HCT116 (cell line): Measurements from ENCODE around the gene FBXL7. TPM values are rescaled to one million over a fixed set of nuclear protein-coding genes. Genes with fewer than 3 reads are reported as not detected.

Source experiments
- ATAC-seq: fragments of 200-7000 bp; cut with Tn5 transposase; 2 replicates; pipeline ENCODE4 v1.9.1; 2020; ENCODE audit warnings: mild to moderate bottlenecking, moderate library complexity
- BruUV-seq: library from RNA; stranded (reverse); fragments of 400-500 nt; replicated peaks from 2 replicates; lab custom pipeline; 2021; lab: Mats Ljungman, UMichigan
- CTCF ChIA-PET: fragments of 300-600 bp; sonication (Branson Sonifier 250); formaldehyde crosslinking; loops from one replicate; lab custom pipeline; 2021; ENCODE audit warnings: antibody characterized with exemption; lab: Charles Lee
- POLR2A ChIA-PET: fragments of 300-600, 350-600 bp; sonication (Branson Sonifier 250); formaldehyde crosslinking; loops from one replicate; lab custom pipeline; 2021; ENCODE audit warnings: antibody characterized with exemption; lab: Charles Lee
- RAD21 ChIA-PET, 2 experiments: fragments of 300-600 bp; sonication (Branson Sonifier 250); formaldehyde crosslinking; loops; one replicate each; lab custom pipeline; 2023; ENCODE audit warnings: low total read pairs in 2 of 2; ENCODE audit not compliant: uncharacterized antibody in 2 of 2, unreplicated experiment in 2 of 2, low non-redundant PET in 1 of 2; lab: Charles Lee
- DNase-seq: peaks from one replicate; pipeline ENCODE4 v3.0.0-alpha.2; 2010; ENCODE audit warnings: low read depth, low spot score
- H2AFZ ChIP-seq: fragments of 200-600 bp; shearing (Covaris generic), sonication (generic); 2 replicates; pipeline ENCODE4 v1.6.1; 2017; ENCODE audit warnings: low read depth, mixed run types, mixed read lengths, antibody characterized with exemption, low read length; ENCODE audit not compliant: poor library complexity, severe bottlenecking
- H3K27ac ChIP-seq: 2 replicates; pipeline ENCODE4 v1.5.1; 2012; ENCODE audit warnings: low read depth, low read length
- H3K27me3 ChIP-seq: fragments of 200-600 bp; sonication (generic); 2 replicates; pipeline ENCODE4 v1.6.1; 2016; ENCODE audit warnings: mixed run types, low read length, mixed read lengths; ENCODE audit not compliant: insufficient read depth
- H3K36me3 ChIP-seq, 2 experiments: fragments of 200-500 bp in 1 of 2; fragments of 200-600 bp in 1 of 2; sonication (Bioruptor generic) in 1 of 2; sonication (generic) in 1 of 2; 2 replicates each; pipeline versions ENCODE4 v1.5.1 to v1.6.1; 2014 to 2016; ENCODE audit warnings: low read length in 2 of 2, inconsistent platforms in 1 of 2, mixed read lengths in 1 of 2, mixed run types in 1 of 2; ENCODE audit not compliant: insufficient read depth in 2 of 2, control insufficient read depth in 1 of 2
- H3K4me1 ChIP-seq, 2 experiments: fragments of 200-600 bp in 1 of 2; sonication (generic) in 1 of 2; 2 replicates each; pipeline versions ENCODE4 v1.5.1 to v1.6.1; 2012 to 2017; ENCODE audit warnings: low read length in 2 of 2, inconsistent platforms in 1 of 2, mild to moderate bottlenecking in 1 of 2, mixed read lengths in 1 of 2, mixed run types in 1 of 2, moderate library complexity in 1 of 2; ENCODE audit not compliant: insufficient read depth in 2 of 2, control insufficient read depth in 1 of 2
- H3K4me2 ChIP-seq: fragments of 200-600 bp; sonication (generic); 2 replicates; pipeline ENCODE4 v1.6.1; 2017; ENCODE audit warnings: mixed run types, low read length, mixed read lengths
- H3K4me3 ChIP-seq, 2 experiments: fragments of 200-600 bp in 1 of 2; sonication (generic) in 1 of 2; replicated peaks in 1 of 2; 2 replicates each; pipeline ENCODE4 v1.5.1; 2011 to 2016; ENCODE audit warnings: low read length in 2 of 2, control low read depth in 1 of 2, low read depth in 1 of 2, mild to moderate bottlenecking in 1 of 2, mixed read lengths in 1 of 2, mixed run types in 1 of 2
- H3K79me2 ChIP-seq: fragments of 200-600 bp; sonication (generic); 2 replicates; pipeline ENCODE4 v1.6.1; 2017; ENCODE audit warnings: mild to moderate bottlenecking, mixed run types, low read length, moderate library complexity, mixed read lengths; ENCODE audit not compliant: insufficient read depth
- H3K9ac ChIP-seq: fragments of 200-600 bp; sonication (generic); 2 replicates; pipeline ENCODE4 v1.6.1; 2016; ENCODE audit warnings: low read length, mixed read lengths
- H3K9me2 ChIP-seq: fragments of 200-600 bp; sonication (generic), shearing (Covaris generic); 2 replicates; pipeline ENCODE4 v1.6.1; 2017; ENCODE audit warnings: mixed run types, mild to moderate bottlenecking, moderate library complexity; ENCODE audit not compliant: insufficient read depth
- H3K9me3 ChIP-seq, 2 experiments: fragments of 200-500 bp in 1 of 2; fragments of 200-600 bp in 1 of 2; sonication (Bioruptor generic) in 1 of 2; sonication (generic) in 1 of 2; 2 replicates each; pipeline ENCODE4 v1.6.1; 2014 to 2017; ENCODE audit warnings: low read length in 2 of 2, mixed read lengths in 2 of 2, inconsistent platforms in 1 of 2, low read depth in 1 of 2, mild to moderate bottlenecking in 1 of 2, mixed run types in 1 of 2, moderate library complexity in 1 of 2; ENCODE audit not compliant: control insufficient read depth in 1 of 2, insufficient read depth in 1 of 2
- H4K20me1 ChIP-seq: fragments of 200-600 bp; sonication (generic), shearing (Covaris generic); 2 replicates; pipeline ENCODE4 v1.6.1; 2017; ENCODE audit warnings: mixed run types, mild to moderate bottlenecking, moderate library complexity; ENCODE audit not compliant: insufficient read depth
- ATF3 ChIP-seq: IDR thresholded peaks from 2 replicates; pipeline ENCODE4 v1.6.1; 2012
- CTCF ChIP-seq, 3 experiments: fragments of 200-600 bp in 1 of 3; sonication (generic) in 1 of 3; IDR thresholded peaks in 2 of 3; conservative IDR thresholded peaks in 1 of 3; 2 replicates each; pipeline ENCODE4 v1.5.1; 2012 to 2017; ENCODE audit warnings: low read depth in 2 of 3, low read length in 2 of 3, antibody characterized with exemption in 1 of 3, borderline replicate concordance in 1 of 3, control low read depth in 1 of 3, mild to moderate bottlenecking in 1 of 3, mixed read lengths in 1 of 3, mixed run types in 1 of 3, moderate library complexity in 1 of 3; ENCODE audit not compliant: insufficient read depth in 1 of 3
- EGR1 ChIP-seq: IDR thresholded peaks from 2 replicates; pipeline ENCODE4 v1.6.1; 2012; ENCODE audit warnings: low read depth
- EZH2 ChIP-seq: fragments of 200-600 bp; sonication (generic); IDR thresholded peaks from 2 replicates; pipeline ENCODE4 v1.6.1; 2017; ENCODE audit warnings: antibody characterized with exemption, mixed run types
- EZH2phosphoT487 ChIP-seq: fragments of 200-600 bp; IDR thresholded peaks from 2 replicates; pipeline ENCODE4 v1.6.1; 2018; ENCODE audit warnings: antibody characterized with exemption, borderline replicate concordance
- FOSL1 ChIP-seq: IDR thresholded peaks from 2 replicates; pipeline ENCODE4 v1.6.1; 2012; ENCODE audit warnings: low read depth
- JUND ChIP-seq: IDR thresholded peaks from 2 replicates; pipeline ENCODE4 v1.6.1; 2012
- MAX ChIP-seq: IDR thresholded peaks from 2 replicates; pipeline ENCODE4 v1.6.1; 2012
- TCF7L2 ChIP-seq: IDR thresholded peaks from 2 replicates; pipeline ENCODE4 v1.7.0; 2011; ENCODE audit warnings: borderline replicate concordance, inconsistent platforms; ENCODE audit not compliant: insufficient read depth, insufficient read length; ENCODE audit errors: extremely low read depth
- ZNF274 ChIP-seq: fragments of 200-500 bp; sonication (Bioruptor generic); IDR thresholded peaks from 2 replicates; pipeline ENCODE4 v1.6.1; 2014; ENCODE audit warnings: mild to moderate bottlenecking, low read depth, low read length, inconsistent platforms
- intact Hi-C: fragments of 100-400 bp; cut with micrococcal nuclease; formaldehyde crosslinking; loops from 2 replicates; pipeline ENCODE4 v1.10.0; 2022
- total RNA-seq: library from RNA; stranded (reverse); gene quantifications from one replicate; pipeline ENCODE4 v1.2.1, GENCODE V29; 2021; ENCODE audit not compliant: unreplicated experiment

FBXL7 gene
- total RNA-seq, 1 experiment from 2014 or later, result 0.05 TPM

- Histone ChIP-seq H3K9me2 (no peaks in the 10 kb centered on the region), H3K4me2 (no peak overlapping the region), H3K4me1 (no peaks in the 10 kb centered on the region), H4K20me1 (no peaks in the 10 kb centered on the region), H3K36me3 (no peaks in the 10 kb centered on the region), H3K9ac (no peak overlapping the region), H3K27me3 (no peaks in the 10 kb centered on the region), H3K79me2 (no peaks in the 10 kb centered on the region), H3K9me3 (peaks cover 7 to 14% of the 10 kb centered on the region in 2 experiments; a peak in 2 of 4 replicates), H3K27ac (no peak overlapping the region), H3K4me3 (no peak overlapping the region), H2AFZ (no peak overlapping the region)
- ChIA-PET RAD21 (no interaction called here), CTCF (no interaction called here), POLR2A (no interaction called here)
- no TSS peak for BruUV-seq
- no peak for ATAC-seq
- DNase-seq, result no peak
- no peak for TF ChIP-seq CTCF (IDR thresholded peaks at IDR 0.05 in 2 of 3, conservative IDR thresholded peaks at IDR 0.05 in 1 of 3; ENCODE audit: borderline replicate concordance in 1 of 3, insufficient read depth in 1 of 3, low read depth in 2 of 3, low read length in 2 of 3)
- no peak for TF ChIP-seq TCF7L2
- TF ChIP-seq EZH2phosphoT487, result no peak
- TF ChIP-seq JUND, result no peak
- no peak for TF ChIP-seq ZNF274
- TF ChIP-seq EGR1, result no peak
- TF ChIP-seq EZH2, result no peak
- TF ChIP-seq MAX, result no peak
- TF ChIP-seq FOSL1, result no peak
- TF ChIP-seq ATF3, result no peak
- intact Hi-C loops, result no loop called here
Observed at GRCh38 chr5:15614679-15615078, 114.7 kb downstream of the FBXL7 start.
